Caco-2 (cell line): ENCODE measurements around the gene DCUN1D2. TPM values are rescaled to one million over a fixed set of nuclear protein-coding genes. Genes with fewer than 3 reads are reported as not detected.
"Not testable (repeated sequence)": the region's sequence is repeated elsewhere in the genome, so short reads cannot be mapped to it uniquely, and the experiment has no call there.

Experiments
- BruUV-seq: library from RNA; stranded (reverse); fragments of 400-500 nt; replicated peaks from 2 replicates; lab custom pipeline; 2021; lab: Mats Ljungman, UMichigan
- CTCF ChIA-PET: fragments of 300-600 bp; sonication (Branson Sonifier 250); formaldehyde crosslinking; loops from one replicate; lab custom pipeline; 2022; ENCODE audit warnings: antibody characterized with exemption; lab: Charles Lee
- POLR2A ChIA-PET: fragments of 300-600 bp; sonication (Branson Sonifier 250); formaldehyde crosslinking; loops from one replicate; lab custom pipeline; 2022; ENCODE audit warnings: antibody characterized with exemption; lab: Charles Lee
- DNase-seq, 2 experiments: peaks; one replicate each; pipeline versions ENCODE4 v3.0.0 to v3.0.0-alpha.2; 2020 to 2022
- H3K27me3 ChIP-seq: replicated peaks from 2 replicates; pipeline ENCODE4 v1.6.0; 2011; ENCODE audit warnings: low read length; ENCODE audit not compliant: control insufficient read depth, insufficient read depth
- H3K36me3 ChIP-seq: 2 replicates; pipeline ENCODE4 v1.5.1; 2011; ENCODE audit warnings: low read length; ENCODE audit not compliant: control insufficient read depth, insufficient read depth
- H3K4me1 ChIP-seq: fragments of 250-450 bp; sonication (Bioruptor Pico); 2 replicates; pipeline ENCODE4 v1.5.1; 2020; ENCODE audit warnings: mild to moderate bottlenecking
- H3K4me3 ChIP-seq: 2 replicates; pipeline ENCODE4 v1.5.1; 2011; ENCODE audit warnings: low read depth, mild to moderate bottlenecking, control low read depth, low read length
- H3K9me3 ChIP-seq: fragments of 250-450 bp; sonication (Bioruptor Pico); 2 replicates; pipeline ENCODE4 v1.5.1; 2020; ENCODE audit warnings: mild to moderate bottlenecking, moderate library complexity
- H3K27ac Mint-ChIP-seq: one replicate; pipeline ENCODE4 v1.8.0; 2022; ENCODE audit warnings: mixed read lengths; ENCODE audit not compliant: unreplicated experiment
- H3K27me3 Mint-ChIP-seq: one replicate; pipeline ENCODE4 v1.8.0; 2022; ENCODE audit warnings: mixed read lengths; ENCODE audit not compliant: insufficient read depth, unreplicated experiment
- H3K36me3 Mint-ChIP-seq: one replicate; pipeline ENCODE4 v1.8.0; 2022; ENCODE audit warnings: mild to moderate bottlenecking, mixed read lengths; ENCODE audit not compliant: insufficient read depth, unreplicated experiment
- H3K4me1 Mint-ChIP-seq: one replicate; pipeline ENCODE4 v1.8.0; 2022; ENCODE audit warnings: low read depth, mixed read lengths; ENCODE audit not compliant: unreplicated experiment
- H3K4me3 Mint-ChIP-seq: one replicate; pipeline ENCODE4 v1.8.0; 2022; ENCODE audit warnings: mild to moderate bottlenecking, moderate library complexity, mixed read lengths; ENCODE audit not compliant: unreplicated experiment
- H3K9me3 Mint-ChIP-seq: one replicate; pipeline ENCODE4 v1.8.0; 2022; ENCODE audit warnings: mixed read lengths; ENCODE audit not compliant: unreplicated experiment
- CTCF ChIP-seq, 2 experiments: fragments of 200-600 bp in 1 of 2; IDR thresholded peaks; 1 replicate in 1 of 2; 2 replicates in 1 of 2; pipeline versions ENCODE4 v1.5.1 to v1.8.0; 2011 to 2022; ENCODE audit warnings: antibody characterized with exemption in 1 of 2, control low read depth in 1 of 2, inconsistent platforms in 1 of 2, low read depth in 1 of 2, low read length in 1 of 2, mild to moderate bottlenecking in 1 of 2, moderate library complexity in 1 of 2; ENCODE audit not compliant: insufficient read depth in 1 of 2, severe bottlenecking in 1 of 2, unreplicated experiment in 1 of 2
- intact Hi-C: fragments of 100-400 bp; cut with micrococcal nuclease; formaldehyde crosslinking; loops from one replicate; pipeline ENCODE4 v1.10.0; 2022; ENCODE audit not compliant: unreplicated experiment
- total RNA-seq: library from RNA; stranded (reverse); gene quantifications from 2 replicates; pipeline ENCODE4 v1.2.3, GENCODE V29; 2022

DCUN1D2 gene
- total RNA-seq, 1 experiment from 2014 or later: 59.4 TPM

- Histone ChIP-seq H3K36me3 (peaks cover 2% of the 10 kb centered on the region), H3K9me3 (no peaks in the 10 kb centered on the region), H3K4me3 (no peak overlapping the region), H3K27me3 (no peaks in the 10 kb centered on the region), H3K4me1 (peaks cover 9% of the 10 kb centered on the region)
- Mint-ChIP-seq H3K4me1 (peaks cover 15% of the 10 kb centered on the region), H3K4me3 (no peak overlapping the region), H3K27ac (peak overlapping the region; percentile 6), H3K36me3 (peaks cover 74% of the 10 kb centered on the region), H3K27me3 (no peaks in the 10 kb centered on the region), H3K9me3 (no peaks in the 10 kb centered on the region)
- TF ChIP-seq CTCF (IDR thresholded peaks at IDR 0.05; ENCODE audit: insufficient read depth in 1 of 2, low read depth in 1 of 2, low read length in 1 of 2, severe bottlenecking in 1 of 2, unreplicated experiment in 1 of 2): no peak
- POLR2A ChIA-PET: no interaction called here
- DNase-seq: no peak
- no TSS peak for BruUV-seq
- intact Hi-C loops: no loop called here
- CTCF ChIA-PET: no interaction called here
Observed at GRCh38 chr13:113526466-113527220, 36.1 kb upstream of the DCUN1D2 start.

- H3K9me3 Mint-ChIP-seq, POLR2A ChIA-PET, H3K36me3 ChIP-seq, H3K4me3 ChIP-seq, H3K27ac Mint-ChIP-seq, H3K27me3 ChIP-seq, H3K27me3 Mint-ChIP-seq, intact Hi-C loops, DNase-seq, H3K4me1 ChIP-seq, H3K4me1 Mint-ChIP-seq, H3K4me3 Mint-ChIP-seq, H3K9me3 ChIP-seq, CTCF ChIA-PET, BruUV-seq: not testable (repeated sequence)
- peaks cover 67% of the 10 kb centered on the region for H3K36me3 Mint-ChIP-seq
Observed at GRCh38 chr13:113522438-113522837, 31.9 kb upstream of the DCUN1D2 start.

- Histone ChIP-seq H3K27me3 (no peaks in the 10 kb centered on the region), H3K4me3 (no peak overlapping the region), H3K36me3 (peaks cover 1% of the 10 kb centered on the region), H3K4me1 (no peaks in the 10 kb centered on the region), H3K9me3 (no peaks in the 10 kb centered on the region)
- BruUV-seq: no TSS peak
- H3K4me3 Mint-ChIP-seq: no peak overlapping the region
- no peak for DNase-seq
- H3K9me3 Mint-ChIP-seq: no peaks in the 10 kb centered on the region
- TF ChIP-seq CTCF (IDR thresholded peaks at IDR 0.05; ENCODE audit: insufficient read depth in 1 of 2, low read depth in 1 of 2, low read length in 1 of 2, severe bottlenecking in 1 of 2, unreplicated experiment in 1 of 2): no peak
- CTCF ChIA-PET: no interaction called here
- no peak overlapping the region for H3K27ac Mint-ChIP-seq
- intact Hi-C loops: no loop called here
- no peaks in the 10 kb centered on the region for H3K4me1 Mint-ChIP-seq
- H3K27me3 Mint-ChIP-seq: no peaks in the 10 kb centered on the region
- POLR2A ChIA-PET: no interaction called here
- H3K36me3 Mint-ChIP-seq: peaks cover 72% of the 10 kb centered on the region
Observed at GRCh38 chr13:113520571-113520970, 30.1 kb upstream of the DCUN1D2 start.
